Peyer's patch (tissue), 4 donors: ENCODE data around the gene MAN1B1.

Experiments used
- POLR2A ChIP-seq, 2 donors: fragments of 450-650 bp; IDR thresholded peaks; one replicate each; pipeline ENCODE4 v1.5.1; 2017; ENCODE audit warnings: antibody characterized with exemption in 2 of 2, mild to moderate bottlenecking in 2 of 2, moderate library complexity in 2 of 2
- TF ChIP-seq, protein P1 (sequence below), 6 experiments: fragments of 450-650 bp in 4 of 6; fragments of 200-600 bp in 2 of 6; sonication (generic) in 1 of 6; IDR thresholded peaks; one replicate each; pipeline ENCODE4 v1.5.1; 2017 to 2019; ENCODE audit warnings: antibody characterized with exemption in 6 of 6, mild to moderate bottlenecking in 3 of 6, moderate library complexity in 1 of 6

GRCh38 chr9:137074657-137075274 lies 12.0 kb upstream of the MAN1B1 start:
- no peak for TF ChIP-seq POLR2A (IDR thresholded peaks at IDR 0.05)
- TF ChIP-seq, protein P1, sequence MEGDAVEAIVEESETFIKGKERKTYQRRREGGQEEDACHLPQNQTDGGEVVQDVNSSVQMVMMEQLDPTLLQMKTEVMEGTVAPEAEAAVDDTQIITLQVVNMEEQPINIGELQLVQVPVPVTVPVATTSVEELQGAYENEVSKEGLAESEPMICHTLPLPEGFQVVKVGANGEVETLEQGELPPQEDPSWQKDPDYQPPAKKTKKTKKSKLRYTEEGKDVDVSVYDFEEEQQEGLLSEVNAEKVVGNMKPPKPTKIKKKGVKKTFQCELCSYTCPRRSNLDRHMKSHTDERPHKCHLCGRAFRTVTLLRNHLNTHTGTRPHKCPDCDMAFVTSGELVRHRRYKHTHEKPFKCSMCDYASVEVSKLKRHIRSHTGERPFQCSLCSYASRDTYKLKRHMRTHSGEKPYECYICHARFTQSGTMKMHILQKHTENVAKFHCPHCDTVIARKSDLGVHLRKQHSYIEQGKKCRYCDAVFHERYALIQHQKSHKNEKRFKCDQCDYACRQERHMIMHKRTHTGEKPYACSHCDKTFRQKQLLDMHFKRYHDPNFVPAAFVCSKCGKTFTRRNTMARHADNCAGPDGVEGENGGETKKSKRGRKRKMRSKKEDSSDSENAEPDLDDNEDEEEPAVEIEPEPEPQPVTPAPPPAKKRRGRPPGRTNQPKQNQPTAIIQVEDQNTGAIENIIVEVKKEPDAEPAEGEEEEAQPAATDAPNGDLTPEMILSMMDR (IDR thresholded peaks at IDR 0.05): no peak
